ENCODE data around the gene CRYBG1. TPM values are rescaled to one million over a fixed set of nuclear protein-coding genes. Genes with fewer than 3 reads are reported as not detected.
A peak's percentile ranks its signal among the peaks of the same experiment; 100 is the strongest.

The CRYBG1 gene
- total RNA-seq, 2 experiments from 2014 or later: 34.9 to 36.8 TPM

- ATAC-seq (no peak), DNase-seq (no peak)
- POLR2A ChIA-PET: interaction anchor here (0.7 to 1.3 kb wide), 3 partner anchors 21 to 48 kb away, joined by 3 to 5 read pairs (median 3); no protein-coding TSS in a partner anchor
- no peak overlapping the region for H3K4me3 Mint-ChIP-seq
- CTCF ChIA-PET: interaction anchor here (0.8 to 7.4 kb wide), 9 partner anchors 11 to 221 kb away, joined by 3 to 127 read pairs (median 4); no protein-coding TSS in a partner anchor
- H3K36me3 Mint-ChIP-seq (ENCODE audit: low read depth): peaks cover 58% of the 10 kb centered on the region
- H3K27me3 Mint-ChIP-seq (ENCODE audit: low read depth): no peaks in the 10 kb centered on the region
- peaks cover 4% of the 10 kb centered on the region for H3K4me1 Mint-ChIP-seq (ENCODE audit: low read depth)
- peak overlapping the region; percentile 20 for H3K27ac Mint-ChIP-seq
- no peaks in the 10 kb centered on the region for H3K9me3 Mint-ChIP-seq (ENCODE audit: insufficient read depth)
Measured at GRCh38 chr6:106560996-106561685, 200.6 kb downstream of the CRYBG1 start.

- H3K4me1 Mint-ChIP-seq (ENCODE audit: low read depth): peaks cover 4% of the 10 kb centered on the region
- ATAC-seq (no peak), DNase-seq (no peak)
- no peaks in the 10 kb centered on the region for H3K27me3 Mint-ChIP-seq (ENCODE audit: low read depth)
- H3K27ac Mint-ChIP-seq: no peak overlapping the region
- ChIA-PET CTCF (interaction anchor here (0.8 to 7.4 kb wide), 11 partner anchors 10 to 418 kb away, joined by 3 to 127 read pairs (median 4); no protein-coding TSS in a partner anchor), POLR2A (interaction anchor here (0.6 to 1.3 kb wide), 4 partner anchors 41 to 499 kb away, joined by 3 to 5 read pairs (median 4); no protein-coding TSS in a partner anchor)
- peaks cover 60% of the 10 kb centered on the region for H3K36me3 Mint-ChIP-seq (ENCODE audit: low read depth)
- no peak overlapping the region for H3K4me3 Mint-ChIP-seq
- H3K9me3 Mint-ChIP-seq (ENCODE audit: insufficient read depth): no peaks in the 10 kb centered on the region
Measured at GRCh38 chr6:106561686-106562405, 201.3 kb downstream of the CRYBG1 start.

GRCh38 chr6:106563614-106564013, 203.1 kb downstream of the CRYBG1 start:
- Mint-ChIP-seq H3K27ac (no peak overlapping the region), H3K36me3 (ENCODE audit: low read depth) (peaks cover 54% of the 10 kb centered on the region)
- CTCF ChIA-PET: interaction anchor here (0.8 to 7.4 kb wide), 10 partner anchors 10 to 434 kb away, joined by 3 to 127 read pairs (median 4); no protein-coding TSS in a partner anchor

GRCh38 chr6:106564476-106564875, 204.0 kb downstream of the CRYBG1 start:
- ATAC-seq (no peak), DNase-seq (no peak)
- Mint-ChIP-seq H3K36me3 (ENCODE audit: low read depth) (peaks cover 53% of the 10 kb centered on the region), H3K9me3 (ENCODE audit: insufficient read depth) (no peaks in the 10 kb centered on the region), H3K4me3 (no peak overlapping the region), H3K27me3 (ENCODE audit: low read depth) (no peaks in the 10 kb centered on the region), H3K27ac (no peak overlapping the region), H3K4me1 (ENCODE audit: low read depth) (peaks cover 4% of the 10 kb centered on the region)
- ChIA-PET POLR2A (no interaction called here), CTCF (interaction anchor here (1.3 to 7.4 kb wide), 7 partner anchors 11 to 415 kb away, joined by 3 to 127 read pairs (median 14); no protein-coding TSS in a partner anchor)

More at GRCh38 chr6:106563614-106564013, 203.1 kb downstream of the CRYBG1 start:
- DNase-seq (no peak), ATAC-seq (no peak)
- H3K9me3 Mint-ChIP-seq (ENCODE audit: insufficient read depth): no peaks in the 10 kb centered on the region
- no peak overlapping the region for H3K4me3 Mint-ChIP-seq
- H3K27me3 Mint-ChIP-seq (ENCODE audit: low read depth): no peaks in the 10 kb centered on the region
- peaks cover 4% of the 10 kb centered on the region for H3K4me1 Mint-ChIP-seq (ENCODE audit: low read depth)
- POLR2A ChIA-PET: interaction anchor here (1.2 kb wide), 1 partner anchor 52 kb away, joined by 3 read pairs; no protein-coding TSS in a partner anchor

GRCh38 chr6:106568530-106568929, 208.0 kb downstream of the CRYBG1 start:
- Mint-ChIP-seq H3K9me3 (ENCODE audit: insufficient read depth) (no peaks in the 10 kb centered on the region), H3K4me3 (no peak overlapping the region), H3K36me3 (ENCODE audit: low read depth) (peaks cover 39% of the 10 kb centered on the region), H3K27ac (no peak overlapping the region), H3K4me1 (ENCODE audit: low read depth) (no peaks in the 10 kb centered on the region), H3K27me3 (ENCODE audit: low read depth) (no peaks in the 10 kb centered on the region)
- no peak for DNase-seq
- CTCF ChIA-PET: interaction anchor here (1.3 to 6.9 kb wide), 2 partner anchors 125 to 413 kb away, joined by 4 to 114 read pairs; no protein-coding TSS in a partner anchor
- no peak for ATAC-seq
- POLR2A ChIA-PET: no interaction called here

- H3K4me3 Mint-ChIP-seq: no peak overlapping the region
- CTCF ChIA-PET: interaction anchor here (0.7 to 6.9 kb wide), 7 partner anchors 125 to 428 kb away, joined by 3 to 114 read pairs (median 4); no protein-coding TSS in a partner anchor
- no peak overlapping the region for H3K27ac Mint-ChIP-seq
Measured at GRCh38 chr6:106569428-106569827, 208.9 kb downstream of the CRYBG1 start.

GRCh38 chr6:106572436-106572835, 211.9 kb downstream of the CRYBG1 start:
- Mint-ChIP-seq H3K4me1 (ENCODE audit: low read depth) (peaks cover 3% of the 10 kb centered on the region), H3K4me3 (no peak overlapping the region), H3K9me3 (ENCODE audit: insufficient read depth) (no peaks in the 10 kb centered on the region), H3K27ac (no peak overlapping the region), H3K36me3 (ENCODE audit: low read depth) (peaks cover 18% of the 10 kb centered on the region), H3K27me3 (ENCODE audit: low read depth) (no peaks in the 10 kb centered on the region)
- no peak for DNase-seq
- no peak for ATAC-seq
- CTCF ChIA-PET: interaction anchor here (0.8 to 3.8 kb wide), 3 partner anchors 11 to 128 kb away, joined by 3 to 24 read pairs (median 4); no protein-coding TSS in a partner anchor
- POLR2A ChIA-PET: no interaction called here

More at GRCh38 chr6:106569428-106569827, 208.9 kb downstream of the CRYBG1 start:
- Mint-ChIP-seq H3K4me1 (ENCODE audit: low read depth) (no peaks in the 10 kb centered on the region), H3K27me3 (ENCODE audit: low read depth) (no peaks in the 10 kb centered on the region), H3K36me3 (ENCODE audit: low read depth) (peaks cover 31% of the 10 kb centered on the region), H3K9me3 (ENCODE audit: insufficient read depth) (no peaks in the 10 kb centered on the region)
- POLR2A ChIA-PET: no interaction called here
- DNase-seq: no peak
- ATAC-seq: no peak

- Mint-ChIP-seq H3K36me3 (ENCODE audit: low read depth) (peaks cover 15% of the 10 kb centered on the region), H3K27me3 (ENCODE audit: low read depth) (no peaks in the 10 kb centered on the region)
- POLR2A ChIA-PET: no interaction called here
Measured at GRCh38 chr6:106572875-106573585, 212.5 kb downstream of the CRYBG1 start.

GRCh38 chr6:106574741-106575458, 214.4 kb downstream of the CRYBG1 start:
- Mint-ChIP-seq H3K36me3 (ENCODE audit: low read depth) (peaks cover 8% of the 10 kb centered on the region), H3K27ac (no peak overlapping the region), H3K9me3 (ENCODE audit: insufficient read depth) (no peaks in the 10 kb centered on the region), H3K4me3 (no peak overlapping the region), H3K4me1 (ENCODE audit: low read depth) (peaks cover 3% of the 10 kb centered on the region), H3K27me3 (ENCODE audit: low read depth) (no peaks in the 10 kb centered on the region)
- CTCF ChIA-PET: interaction anchor here (0.9 kb wide), 1 partner anchor 129 kb away, joined by 3 read pairs; no protein-coding TSS in a partner anchor
- POLR2A ChIA-PET: no interaction called here
- ATAC-seq (no peak), DNase-seq (no peak)

More at GRCh38 chr6:106572875-106573585, 212.5 kb downstream of the CRYBG1 start:
- CTCF ChIA-PET: interaction anchor here (0.8 to 3.8 kb wide), 3 partner anchors 11 to 128 kb away, joined by 3 to 24 read pairs (median 4); no protein-coding TSS in a partner anchor
- Mint-ChIP-seq H3K27ac (no peak overlapping the region), H3K4me3 (no peak overlapping the region), H3K9me3 (ENCODE audit: insufficient read depth) (no peaks in the 10 kb centered on the region), H3K4me1 (ENCODE audit: low read depth) (peaks cover 3% of the 10 kb centered on the region)
- DNase-seq: no peak
- ATAC-seq: no peak

- ATAC-seq (no peak), DNase-seq (no peak)
- no peaks in the 10 kb centered on the region for H3K9me3 Mint-ChIP-seq (ENCODE audit: insufficient read depth)
- CTCF ChIA-PET: interaction anchor here (1.0 kb wide), 1 partner anchor 94 kb away, joined by 3 read pairs; no protein-coding TSS in a partner anchor
- POLR2A ChIA-PET: no interaction called here
- no peak overlapping the region for H3K4me3 Mint-ChIP-seq
- H3K27ac Mint-ChIP-seq: no peak overlapping the region
- H3K27me3 Mint-ChIP-seq (ENCODE audit: low read depth): no peaks in the 10 kb centered on the region
- peaks cover 3% of the 10 kb centered on the region for H3K4me1 Mint-ChIP-seq (ENCODE audit: low read depth)
- peaks cover 11% of the 10 kb centered on the region for H3K36me3 Mint-ChIP-seq (ENCODE audit: low read depth)
Measured at GRCh38 chr6:106579281-106579680, 218.8 kb downstream of the CRYBG1 start.
